Esophagus squamous epithelium (tissue), 5 donors: Measurements from ENCODE around the gene HPSE2. TPM values are rescaled to one million over a fixed set of nuclear protein-coding genes. Genes with fewer than 3 reads are reported as not detected.

ENCODE experiments used
- DNase-seq: peaks from one replicate; lab custom pipeline; 2025; lab: John Stamatoyannopoulos, UW
- H3K27ac ChIP-seq, 4 donors: fragments of 200-600 bp; sonication (generic); one replicate each; pipeline ENCODE4 v1.5.1; 2016 to 2019; ENCODE audit warnings: mild to moderate bottlenecking in 1 of 4
- H3K27me3 ChIP-seq, 4 donors: fragments of 200-600 bp; sonication (generic); 1 replicate in 3 of 4; 2 replicates in 1 of 4; pipeline versions ENCODE4 v1.5.1 to v1.6.0; 2017 to 2021; ENCODE audit warnings: antibody characterized with exemption in 1 of 4
- H3K36me3 ChIP-seq, 3 donors: fragments of 200-600 bp; sonication (generic); one replicate each; pipeline ENCODE4 v1.5.1; 2016 to 2019
- H3K4me1 ChIP-seq, 3 donors: fragments of 200-600 bp; sonication (generic); one replicate each; pipeline ENCODE4 v1.5.1; 2017 to 2019
- H3K4me3 ChIP-seq, 4 donors: fragments of 200-600 bp; sonication (generic); 1 replicate in 3 of 4; 2 replicates in 1 of 4; pipeline ENCODE4 v1.5.1; 2016 to 2019; ENCODE audit warnings: mild to moderate bottlenecking in 2 of 4, moderate library complexity in 1 of 4
- H3K9me3 ChIP-seq, 3 donors: fragments of 200-600 bp; sonication (generic); one replicate each; pipeline ENCODE4 v1.5.1; 2016 to 2019
- CTCF ChIP-seq, 6 experiments: fragments of 450-650 bp in 4 of 6; fragments of 200-600 bp in 2 of 6; sonication (generic) in 2 of 6; IDR thresholded peaks; one replicate each; pipeline ENCODE4 v1.5.1; 2016 to 2019; ENCODE audit warnings: antibody characterized with exemption in 6 of 6, mild to moderate bottlenecking in 4 of 6, moderate library complexity in 4 of 6
- POLR2A ChIP-seq, 4 donors: fragments of 450-650 bp; IDR thresholded peaks; one replicate each; pipeline ENCODE4 v1.6.1; 2017; ENCODE audit warnings: antibody characterized with exemption in 4 of 4, mild to moderate bottlenecking in 4 of 4, moderate library complexity in 3 of 4
- WGBS, 2 donors: methylation state at CpG; one replicate each; pipeline ENCODE4 v1.1.5; 2018; 5-methylcytosine and 5-hydroxymethylcytosine counted together
- intact Hi-C: fragments of 100-400 bp; cut with DNase I; formaldehyde crosslinking; loops from one replicate; pipeline ENCODE4 v1.15.0; 2022
- total RNA-seq, 4 donors: library from RNA; depleted of rRNA; stranded (reverse); fragments of >200 nt; gene quantifications; one replicate each; pipeline ENCODE4 v1.1.0, GENCODE V29; 2016
- donor health status: DM: yes; HTN: yes; CAD: no.

Gene HPSE2
- total RNA-seq, 4 donors from 2014 or later, result 0.47 to 5.3 (median 2.6) TPM

- TF ChIP-seq POLR2A (IDR thresholded peaks at IDR 0.05) (no peak), CTCF (IDR thresholded peaks at IDR 0.05) (no peak)
- Histone ChIP-seq H3K27me3 (peaks cover 0 to 10% (median 0%) of the 10 kb centered on the region in 4 donors), H3K27ac (no peak overlapping the region), H3K9me3 (no peaks in the 10 kb centered on the region), H3K4me3 (no peak overlapping the region), H3K36me3 (no peaks in the 10 kb centered on the region), H3K4me1 (no peaks in the 10 kb centered on the region)
- DNase-seq, result no peak
- WGBS, 2 donors, result 43 to 52% methylated on average over 2 of the region's 2 CpGs
- intact Hi-C loops, result no loop called here
Observed at GRCh38 chr10:98611436-98611835, 624.2 kb downstream of the HPSE2 start.

- WGBS, 2 donors, result 61 to 78% methylated on average over 5 of the region's 5 CpGs
- Histone ChIP-seq H3K4me3 (no peak overlapping the region), H3K27ac (no peak overlapping the region)
Observed at GRCh38 chr10:98610836-98611235, 624.8 kb downstream of the HPSE2 start.

GRCh38 chr10:98610301-98610700, 625.4 kb downstream of the HPSE2 start:
- Histone ChIP-seq H3K4me3 (no peak overlapping the region), H3K36me3 (no peaks in the 10 kb centered on the region), H3K4me1 (no peaks in the 10 kb centered on the region), H3K9me3 (no peaks in the 10 kb centered on the region), H3K27ac (no peak overlapping the region), H3K27me3 (peaks cover 0 to 10% (median 0%) of the 10 kb centered on the region in 4 donors)
- no peak for DNase-seq
- no peak for TF ChIP-seq POLR2A (IDR thresholded peaks at IDR 0.05)
- TF ChIP-seq CTCF (IDR thresholded peaks at IDR 0.05), result no peak
- WGBS, 2 donors, result 83% methylated on average over 1 of the region's 1 CpG; no CpG with 5 or more reads in 1 of the 2 donors
- intact Hi-C loops, result no loop called here

More at GRCh38 chr10:98610836-98611235, 624.8 kb downstream of the HPSE2 start:
- intact Hi-C loops, result no loop called here
- peaks cover 0 to 10% (median 0%) of the 10 kb centered on the region in 4 donors for H3K27me3 ChIP-seq
- DNase-seq, result no peak
- no peaks in the 10 kb centered on the region for H3K36me3 ChIP-seq
- no peaks in the 10 kb centered on the region for H3K9me3 ChIP-seq
- TF ChIP-seq CTCF (IDR thresholded peaks at IDR 0.05) (no peak), POLR2A (IDR thresholded peaks at IDR 0.05) (no peak)
- H3K4me1 ChIP-seq, result no peaks in the 10 kb centered on the region

GRCh38 chr10:98609265-98609664, 626.4 kb downstream of the HPSE2 start:
- H3K27ac ChIP-seq, result no peak overlapping the region
- H3K27me3 ChIP-seq, result peaks cover 0 to 10% (median 0%) of the 10 kb centered on the region in 4 donors
- H3K36me3 ChIP-seq, result no peaks in the 10 kb centered on the region
- no peak for DNase-seq
- H3K4me1 ChIP-seq, result no peaks in the 10 kb centered on the region
- WGBS, 2 donors, result 85 to 91% methylated on average over 2 of the region's 2 CpGs
- TF ChIP-seq POLR2A (IDR thresholded peaks at IDR 0.05) (no peak), CTCF (IDR thresholded peaks at IDR 0.05) (no peak)
- no peaks in the 10 kb centered on the region for H3K9me3 ChIP-seq
- no peak overlapping the region for H3K4me3 ChIP-seq
- intact Hi-C loops, result no loop called here

GRCh38 chr10:98608411-98608810, 627.2 kb downstream of the HPSE2 start:
- no peak for TF ChIP-seq POLR2A (IDR thresholded peaks at IDR 0.05)
- no peak for TF ChIP-seq CTCF (IDR thresholded peaks at IDR 0.05)
- Histone ChIP-seq H3K9me3 (no peaks in the 10 kb centered on the region), H3K4me3 (no peak overlapping the region), H3K27ac (no peak overlapping the region), H3K4me1 (no peaks in the 10 kb centered on the region), H3K36me3 (no peaks in the 10 kb centered on the region), H3K27me3 (peaks cover 0 to 10% (median 0%) of the 10 kb centered on the region in 4 donors)
- intact Hi-C loops, result no loop called here
- no peak for DNase-seq
- WGBS, 2 donors, result 10 to 19% methylated on average over 4 to 5 of the region's 5 CpGs
